Astrocyte of the cerebellum (primary cell): ENCODE measurements around the gene SLCO3A1.

Experiments
- DNase-seq: peaks from one replicate; pipeline ENCODE4 v3.0.0-alpha.2; 2011; ENCODE audit warnings: low read depth
- H3K4me3 ChIP-seq: 2 replicates; pipeline ENCODE4 v1.5.1; 2011; ENCODE audit warnings: mild to moderate bottlenecking, low read depth, low read length, moderate library complexity
- CTCF ChIP-seq: IDR thresholded peaks from 2 replicates; pipeline ENCODE4 v1.5.1; 2012; ENCODE audit warnings: low read length, low read depth, moderate library complexity, mild to moderate bottlenecking; ENCODE audit errors: missing control alignments
- in situ Hi-C: cut with HindIII; loops from 2 replicates; pipeline ENCODE4 v1.10.0; 2017; ENCODE audit warnings: low sequenced_read_pairs

Gene SLCO3A1

GRCh38 chr15:92020207-92020606, 166.7 kb downstream of the SLCO3A1 start:
- H3K4me3 ChIP-seq, result no peak overlapping the region
- DNase-seq, result no peak
- no peak for TF ChIP-seq CTCF
- in situ Hi-C loops, result no loop called here

GRCh38 chr15:92020804-92021203, 167.3 kb downstream of the SLCO3A1 start:
- no peak for DNase-seq
- in situ Hi-C loops, result no loop called here
- no peak for TF ChIP-seq CTCF
- no peak overlapping the region for H3K4me3 ChIP-seq

- in situ Hi-C loops, result no loop called here
- no peak overlapping the region for H3K4me3 ChIP-seq
- DNase-seq, result no peak
- TF ChIP-seq CTCF, result no peak
Observed at GRCh38 chr15:92021792-92022191, 168.3 kb downstream of the SLCO3A1 start.

- no peak for TF ChIP-seq CTCF
- H3K4me3 ChIP-seq, result no peak overlapping the region
- DNase-seq, result no peak
- in situ Hi-C loops, result no loop called here
Observed at GRCh38 chr15:92023965-92024364, 170.5 kb downstream of the SLCO3A1 start.

GRCh38 chr15:92025706-92026270, 172.3 kb downstream of the SLCO3A1 start:
- no peak overlapping the region for H3K4me3 ChIP-seq
- no peak for DNase-seq
- in situ Hi-C loops, result no loop called here
- no peak for TF ChIP-seq CTCF

GRCh38 chr15:92028389-92028724, 174.8 kb downstream of the SLCO3A1 start:
- H3K4me3 ChIP-seq, result no peak overlapping the region
- TF ChIP-seq CTCF, result no peak
- in situ Hi-C loops, result no loop called here
- no peak for DNase-seq

- H3K4me3 ChIP-seq, result no peak overlapping the region
- TF ChIP-seq CTCF, result no peak
- in situ Hi-C loops, result no loop called here
- no peak for DNase-seq
Observed at GRCh38 chr15:92029767-92030166, 176.3 kb downstream of the SLCO3A1 start.
